ENCODE data around the gene CYP27A1. TPM values are rescaled to one million over a fixed set of nuclear protein-coding genes. Genes with fewer than 3 reads are reported as not detected.

Gene CYP27A1
- total RNA-seq, 6 experiments from 2014 or later, result 209 to 463 (median 238) TPM

- no peaks in the 10 kb centered on the region for H3K9me3 ChIP-seq
- no peak overlapping the region for H3K27ac ChIP-seq
- H3K4me1 ChIP-seq, result no peaks in the 10 kb centered on the region
- intact Hi-C loops (cut with DNase I), result loop anchor here in 1 of 2 donors (10.0 kb wide), 1 partner anchor 126 kb away; no protein-coding TSS in a partner anchor
- no peak for TF ChIP-seq CTCF (IDR thresholded peaks at IDR 0.05)
- no peak for TF ChIP-seq POLR2A (IDR thresholded peaks at IDR 0.05)
- no peak for ATAC-seq
- peaks cover 0 to 4% of the 10 kb centered on the region in 2 donors for H3K27me3 ChIP-seq
- H3K4me3 ChIP-seq, result no peak overlapping the region
- DNase-seq, result no peak
- no peaks in the 10 kb centered on the region for H3K36me3 ChIP-seq
- 77% methylated on average over 2 of the region's 2 CpGs for WGBS (ENCODE audit: insufficient coverage, low coverage, low lambda C conversion rate, missing lambda C conversion rate)
Observed at GRCh38 chr2:218850796-218851195, 68.8 kb downstream of the CYP27A1 start.

- 27% methylated on average over 2 of the region's 3 CpGs for WGBS (ENCODE audit: insufficient coverage, low coverage, low lambda C conversion rate, missing lambda C conversion rate)
- H3K27me3 ChIP-seq, result peaks cover 0 to 4% of the 10 kb centered on the region in 2 donors
- no peaks in the 10 kb centered on the region for H3K4me1 ChIP-seq
- no peak overlapping the region for H3K27ac ChIP-seq
- no peaks in the 10 kb centered on the region for H3K9me3 ChIP-seq
- ATAC-seq, result no peak
- no peak for DNase-seq
- no peak for TF ChIP-seq CTCF (IDR thresholded peaks at IDR 0.05)
- no peak for TF ChIP-seq POLR2A (IDR thresholded peaks at IDR 0.05)
- intact Hi-C loops (cut with DNase I), result loop anchor here in 1 of 2 donors (10.0 kb wide), 1 partner anchor 126 kb away; no protein-coding TSS in a partner anchor
- H3K4me3 ChIP-seq, result no peak overlapping the region
- no peaks in the 10 kb centered on the region for H3K36me3 ChIP-seq
Observed at GRCh38 chr2:218851286-218851685, 69.3 kb downstream of the CYP27A1 start.

- no peaks in the 10 kb centered on the region for H3K36me3 ChIP-seq
Observed at GRCh38 chr2:218852911-218853667, 71.1 kb downstream of the CYP27A1 start.

GRCh38 chr2:218853766-218854165 lies 71.8 kb downstream of the CYP27A1 start:
- TF ChIP-seq POLR2A (IDR thresholded peaks at IDR 0.05) (no peak), CTCF (IDR thresholded peaks at IDR 0.05) (no peak)
- Histone ChIP-seq H3K4me3 (no peak overlapping the region), H3K36me3 (no peaks in the 10 kb centered on the region), H3K27ac (no peak overlapping the region), H3K4me1 (no peaks in the 10 kb centered on the region), H3K27me3 (peaks cover 0 to 4% of the 10 kb centered on the region in 2 donors), H3K9me3 (no peaks in the 10 kb centered on the region)
- intact Hi-C loops (cut with DNase I), result loop anchor here in 1 of 2 donors (10.0 kb wide), 1 partner anchor 129 kb away; no protein-coding TSS in a partner anchor
- WGBS (ENCODE audit: insufficient coverage, low coverage, low lambda C conversion rate, missing lambda C conversion rate), result 55% methylated on average over 4 of the region's 5 CpGs
- peak in 1 of 4 donors; percentile 9 for ATAC-seq
- DNase-seq, result no peak

More at GRCh38 chr2:218852911-218853667, 71.1 kb downstream of the CYP27A1 start:
- Histone ChIP-seq H3K27ac (no peak overlapping the region), H3K4me1 (no peaks in the 10 kb centered on the region), H3K27me3 (peaks cover 0 to 4% of the 10 kb centered on the region in 2 donors), H3K9me3 (no peaks in the 10 kb centered on the region), H3K4me3 (no peak overlapping the region)
- ATAC-seq (peak; percentile 63 to 84 (median 78)), DNase-seq (no peak)
- whole genome bisulfite sequencing (ENCODE audit: insufficient coverage, low coverage, low lambda C conversion rate, missing lambda C conversion rate), result 21% methylated on average over 16 of the region's 16 CpGs
- no peak for TF ChIP-seq POLR2A (IDR thresholded peaks at IDR 0.05)
- TF ChIP-seq CTCF (IDR thresholded peaks at IDR 0.05), result peak; percentile 52 to 69 (median 62)
- intact Hi-C loops (cut with DNase I), result loop anchor here in 1 of 2 donors (10.0 kb wide), 1 partner anchor 128 kb away; no protein-coding TSS in a partner anchor
